Keratinocyte (primary cell): Measurements from ENCODE around the gene ZNF674.

Source experiments
- CTCF ChIP-seq, 3 experiments: IDR thresholded peaks in 1 of 3; conservative IDR thresholded peaks in 1 of 3; optimal IDR thresholded peaks in 1 of 3; 2 replicates in 2 of 3; 3 replicates in 1 of 3; pipeline versions ENCODE3 to v1.5.1; 2011; ENCODE audit warnings: low read length in 3 of 3, mild to moderate bottlenecking in 3 of 3, moderate library complexity in 2 of 3, control low read depth in 1 of 3, inconsistent platforms in 1 of 3; ENCODE audit not compliant: insufficient read depth in 2 of 3; ENCODE audit errors: extremely low read depth in 1 of 3
- EZH2 ChIP-seq: IDR thresholded peaks from one replicate; pipeline ENCODE4 v1.6.1; 2012; ENCODE audit warnings: inconsistent platforms, mild to moderate bottlenecking, low read length, moderate library complexity

- TF ChIP-seq CTCF (optimal IDR thresholded peaks at IDR 0.05 in 1 of 3, IDR thresholded peaks at IDR 0.05 in 1 of 3, conservative IDR thresholded peaks at IDR 0.05 in 1 of 3; ENCODE audit: extremely low read depth in 1 of 3, insufficient read depth in 2 of 3, low read length in 3 of 3) (no peak), EZH2 (no peak)
These were observed 30.8 kb upstream of the ZNF674 start for GRCh38 chrX:46575991-46576392.
